SJSA1 (cell line): Measurements from ENCODE around the gene LY6G6D. TPM values are rescaled to one million over a fixed set of nuclear protein-coding genes. Genes with fewer than 3 reads are reported as not detected.

Experiments used
- DNase-seq, 2 experiments: peaks; one replicate each; pipeline ENCODE4 v3.0.0-alpha.2; 2015 to 2020; ENCODE audit warnings: low spot score in 2 of 2, low read depth in 1 of 2
- H3K27ac ChIP-seq: fragments of 250-450 bp; sonication (Bioruptor Pico); 2 replicates; pipeline ENCODE4 v1.5.1; 2020; ENCODE audit warnings: mild to moderate bottlenecking, moderate library complexity
- H3K27me3 ChIP-seq: fragments of 250-450 bp; sonication (Bioruptor Pico); replicated peaks from 2 replicates; pipeline ENCODE4 v1.5.1; 2020; ENCODE audit warnings: mild to moderate bottlenecking, moderate library complexity
- H3K36me3 ChIP-seq: fragments of 250-450 bp; sonication (Bioruptor Pico); 2 replicates; pipeline ENCODE4 v1.5.1; 2020; ENCODE audit warnings: mild to moderate bottlenecking
- H3K4me1 ChIP-seq: fragments of 250-450 bp; sonication (Bioruptor Pico); replicated peaks from 2 replicates; pipeline ENCODE4 v1.6.1; 2021; ENCODE audit warnings: mild to moderate bottlenecking
- H3K4me3 ChIP-seq: fragments of 250-450 bp; sonication (Bioruptor Pico); 2 replicates; pipeline ENCODE4 v1.5.1; 2020; ENCODE audit warnings: mild to moderate bottlenecking
- H3K9me3 ChIP-seq: fragments of 250-450 bp; sonication (Bioruptor Pico); replicated peaks from 2 replicates; pipeline ENCODE4 v1.5.1; 2020; ENCODE audit warnings: mild to moderate bottlenecking
- total RNA-seq: library from RNA; depleted of rRNA; stranded (reverse); fragments of >200 nt; shearing (Covaris generic); gene quantifications from 2 replicates; pipeline ENCODE4 v1.2.3, GENCODE V29; 2014

The LY6G6D gene
- total RNA-seq, 1 experiment from 2014 or later, result not detected

DNA sequence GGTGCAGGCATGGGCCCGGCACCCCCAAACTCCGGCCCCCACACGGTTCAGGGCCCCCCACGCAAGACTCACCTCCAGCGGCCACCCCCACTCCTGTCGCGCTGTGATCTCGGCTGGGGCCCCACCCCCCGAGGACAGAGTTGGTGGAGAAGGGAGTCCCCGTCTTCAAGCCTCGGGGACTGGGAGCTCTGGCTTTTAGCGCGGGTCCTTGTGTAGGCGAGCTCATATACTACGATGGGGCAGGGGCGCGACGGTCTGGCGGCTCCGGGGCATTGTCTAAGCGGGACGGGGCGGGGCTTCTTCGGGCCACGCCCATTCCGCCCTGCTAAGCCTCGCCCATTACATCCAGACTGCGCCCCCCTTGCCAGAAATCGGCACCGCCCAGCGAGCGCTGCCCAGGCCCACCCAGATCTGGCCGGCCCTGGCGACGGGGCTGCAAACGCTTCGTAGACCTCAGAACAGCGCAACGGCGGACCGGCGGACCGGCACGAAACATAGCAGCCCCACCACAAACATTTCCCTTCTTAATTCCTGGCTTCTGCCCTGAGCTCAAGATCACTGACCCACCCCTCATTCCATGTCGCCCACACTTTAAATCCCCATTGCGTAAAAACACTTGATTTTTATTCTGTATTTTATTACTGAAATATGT is 15.0 kb downstream of the LY6G6D start:
- Histone ChIP-seq H3K27me3 (no peaks in the 10 kb centered on the region), H3K9me3 (peaks cover 3% of the 10 kb centered on the region), H3K4me3 (peak overlapping the region; percentile 58), H3K36me3 (peaks cover 83% of the 10 kb centered on the region), H3K4me1 (peaks cover 31% of the 10 kb centered on the region), H3K27ac (peak overlapping the region; percentile 76)
- DNase-seq, result peak; percentile 94 to 95

GRCh38 chr6:31730631-31731086 is 15.5 kb downstream of the LY6G6D start:
- H3K27me3 ChIP-seq, result no peaks in the 10 kb centered on the region
- peaks cover 31% of the 10 kb centered on the region for H3K4me1 ChIP-seq
- 0 out of 2 replicates have a peak overlapping the region, but pooled peaks have one; percentile 5 for H3K27ac ChIP-seq
- peaks cover 88% of the 10 kb centered on the region for H3K36me3 ChIP-seq
- peaks cover 3% of the 10 kb centered on the region for H3K9me3 ChIP-seq
- peak in 1 of 2 experiments; percentile 22 for DNase-seq
- H3K4me3 ChIP-seq, result peak overlapping the region; percentile 58; the same call in 1 of the 2 replicates

- no peak overlapping the region for H3K27ac ChIP-seq
- H3K27me3 ChIP-seq, result no peaks in the 10 kb centered on the region
- H3K36me3 ChIP-seq, result peaks cover 83% of the 10 kb centered on the region
- DNase-seq, result no peak
- H3K4me1 ChIP-seq, result peaks cover 37% of the 10 kb centered on the region
- H3K4me3 ChIP-seq, result no peak overlapping the region
- peaks cover 3% of the 10 kb centered on the region for H3K9me3 ChIP-seq
These were observed 16.9 kb downstream of the LY6G6D start for GRCh38 chr6:31732029-31732428.

DNA sequence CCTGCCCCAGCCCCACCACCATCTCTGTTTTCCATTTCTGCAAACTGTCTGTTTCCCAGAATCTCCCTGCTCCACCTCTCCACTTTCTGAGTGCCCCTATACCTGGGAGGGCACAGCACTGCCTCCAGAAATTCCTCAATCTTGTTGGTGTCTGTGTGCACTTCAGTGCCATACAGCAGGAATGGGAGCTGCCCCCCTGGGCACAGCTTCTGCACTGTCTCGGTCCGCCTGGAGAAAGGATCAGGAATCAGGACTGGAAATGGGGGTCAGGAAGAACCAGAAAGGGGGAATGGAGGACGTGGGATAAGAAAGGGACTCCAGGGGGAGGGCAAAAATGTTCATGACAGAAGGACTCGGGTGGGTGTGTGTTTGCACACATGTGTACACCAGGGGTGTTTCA is 18.6 kb downstream of the LY6G6D start:
- H3K27me3 ChIP-seq, result no peaks in the 10 kb centered on the region
- H3K27ac ChIP-seq, result no peak overlapping the region; the same call in 1 of the 2 replicates
- DNase-seq, result no peak
- H3K36me3 ChIP-seq, result peaks cover 67% of the 10 kb centered on the region
- peak overlapping the region; percentile 53 for H3K4me3 ChIP-seq
- peaks cover 3% of the 10 kb centered on the region for H3K9me3 ChIP-seq
- H3K4me1 ChIP-seq, result peaks cover 52% of the 10 kb centered on the region

DNA sequence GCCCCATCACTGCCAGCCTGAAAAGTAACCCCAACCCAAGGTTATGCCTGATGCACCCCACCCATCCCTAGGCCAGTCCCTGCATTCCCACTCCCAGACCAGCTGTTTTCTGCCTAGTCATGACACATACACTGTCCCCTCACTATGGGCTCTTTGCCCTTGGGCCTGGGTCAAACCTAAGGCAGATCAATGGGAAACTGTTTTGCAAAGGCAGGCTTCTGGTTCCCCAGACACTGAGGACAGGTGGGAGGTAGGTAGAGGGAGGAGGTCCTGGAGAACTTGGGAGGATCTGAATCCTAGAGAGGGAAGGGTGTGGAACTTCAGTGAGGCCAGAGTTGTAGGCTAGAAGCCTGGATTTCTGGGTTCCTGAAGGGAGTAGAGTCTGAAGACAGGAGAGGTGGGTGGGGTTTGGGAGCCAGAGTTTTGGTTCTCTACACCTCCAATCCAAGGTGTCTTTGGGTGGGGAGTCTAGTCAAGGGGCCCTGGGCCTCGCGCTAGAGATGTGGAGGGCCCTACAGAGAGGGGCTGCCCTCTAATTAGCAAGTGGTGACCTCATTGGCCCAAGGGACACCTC is 19.2 kb downstream of the LY6G6D start:
- H3K9me3 ChIP-seq, result peaks cover 3% of the 10 kb centered on the region
- H3K4me3 ChIP-seq, result peak overlapping the region; percentile 53
- H3K4me1 ChIP-seq, result peaks cover 51% of the 10 kb centered on the region
- peak overlapping the region; percentile 78 for H3K27ac ChIP-seq
- peaks cover 64% of the 10 kb centered on the region for H3K36me3 ChIP-seq
- DNase-seq, result no peak
- no peaks in the 10 kb centered on the region for H3K27me3 ChIP-seq

- Histone ChIP-seq H3K4me3 (peak overlapping the region; percentile 53), H3K27ac (peak overlapping the region; percentile 78), H3K4me1 (peaks cover 51% of the 10 kb centered on the region), H3K27me3 (no peaks in the 10 kb centered on the region), H3K36me3 (peaks cover 62% of the 10 kb centered on the region), H3K9me3 (peaks cover 1% of the 10 kb centered on the region)
- DNase-seq, result peak; percentile 88 to 92
These were observed 19.8 kb downstream of the LY6G6D start for GRCh38 chr6:31734821-31735406.

DNA sequence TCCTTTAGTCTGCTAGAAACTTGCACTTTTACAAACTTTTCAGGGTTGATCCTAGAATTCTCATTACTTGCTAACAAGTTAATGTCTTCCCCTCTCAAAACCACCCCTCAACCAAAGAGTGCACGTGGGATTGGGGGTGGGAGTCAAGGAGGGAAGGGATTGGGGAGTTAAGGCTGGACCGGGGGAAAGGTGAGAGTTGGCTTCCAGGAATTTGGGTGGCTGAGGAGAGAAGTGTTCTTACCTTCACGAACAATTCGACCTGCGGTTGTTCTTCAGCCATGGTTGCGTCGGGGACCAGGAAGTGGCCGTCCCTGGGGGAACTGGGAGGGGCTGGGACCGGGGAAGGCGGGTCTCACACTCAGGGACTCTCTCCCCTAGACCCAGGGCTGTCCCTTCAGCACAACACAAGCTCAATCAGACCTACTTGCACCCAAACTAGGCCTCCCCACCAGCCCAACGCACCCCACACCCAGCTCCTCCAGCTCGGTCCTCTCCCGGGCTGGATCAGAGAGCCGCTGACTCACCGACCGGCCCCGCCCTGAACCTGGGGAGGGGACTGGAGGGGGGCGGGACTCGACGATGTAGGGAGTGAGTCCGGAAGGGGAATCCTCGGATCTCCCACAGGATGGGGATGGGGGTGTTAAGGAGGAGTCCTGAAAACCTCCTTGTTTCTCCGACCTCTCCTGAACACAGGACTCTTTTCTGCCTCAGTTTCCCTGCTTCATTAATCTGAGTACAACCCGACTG is 21.0 kb downstream of the LY6G6D start, which contains the start of gene CLIC1:
TSS of gene CLIC1 (minus strand) at position 510 of the 747 bp plus-strand sequence. CDS start at position 280, 230 bp downstream.
- Histone ChIP-seq H3K4me3 (peak within 1 kb of the TSS; percentile 53), H3K36me3 (peaks cover 52% of the 10 kb centered on the region), H3K27ac (peak within 1 kb of the TSS; percentile 94), H3K9me3 (no peaks in the 10 kb centered on the region), H3K27me3 (no peaks in the 10 kb centered on the region), H3K4me1 (peaks cover 48% of the 10 kb centered on the region)
- DNase-seq, result peak; percentile 93 to 95

DNA sequence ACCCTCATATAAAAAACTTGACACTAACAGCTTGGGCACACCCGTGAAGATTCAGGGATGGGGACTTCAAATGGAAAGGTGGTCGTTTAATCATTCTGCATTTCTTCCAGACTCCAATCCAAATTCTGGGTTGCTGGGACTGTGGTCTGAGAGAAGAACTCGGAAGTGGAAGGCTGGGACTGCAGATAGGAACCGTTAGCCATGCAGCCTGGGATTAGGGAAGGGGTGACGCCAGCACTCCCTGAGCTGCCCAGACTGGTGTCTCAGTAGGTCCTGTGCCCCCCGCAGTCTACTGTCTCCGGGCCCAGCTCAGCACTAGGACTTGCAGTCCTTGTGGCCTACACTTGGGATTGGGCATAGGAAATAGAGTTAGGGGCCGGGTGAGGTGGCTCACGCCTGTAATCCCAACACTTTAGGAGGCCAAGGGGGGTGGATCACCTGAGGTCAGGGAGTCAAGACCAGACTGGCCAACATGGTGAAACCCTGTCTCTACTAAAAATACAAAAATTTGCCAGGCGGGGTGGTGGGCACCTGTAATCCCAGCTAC is 21.7 kb downstream of the LY6G6D start:
- H3K27ac ChIP-seq, result peak overlapping the region; percentile 78
- H3K9me3 ChIP-seq, result no peaks in the 10 kb centered on the region
- DNase-seq, result no peak

GRCh38 chr6:31737315-31737990 is 22.3 kb downstream of the LY6G6D start:
- no peak for DNase-seq

More for the DNA sequence above, 21.7 kb downstream of the LY6G6D start:
- H3K4me1 ChIP-seq, result peaks cover 48% of the 10 kb centered on the region
- H3K4me3 ChIP-seq, result peak overlapping the region; percentile 53
- H3K36me3 ChIP-seq, result peaks cover 52% of the 10 kb centered on the region
- no peaks in the 10 kb centered on the region for H3K27me3 ChIP-seq

DNA sequence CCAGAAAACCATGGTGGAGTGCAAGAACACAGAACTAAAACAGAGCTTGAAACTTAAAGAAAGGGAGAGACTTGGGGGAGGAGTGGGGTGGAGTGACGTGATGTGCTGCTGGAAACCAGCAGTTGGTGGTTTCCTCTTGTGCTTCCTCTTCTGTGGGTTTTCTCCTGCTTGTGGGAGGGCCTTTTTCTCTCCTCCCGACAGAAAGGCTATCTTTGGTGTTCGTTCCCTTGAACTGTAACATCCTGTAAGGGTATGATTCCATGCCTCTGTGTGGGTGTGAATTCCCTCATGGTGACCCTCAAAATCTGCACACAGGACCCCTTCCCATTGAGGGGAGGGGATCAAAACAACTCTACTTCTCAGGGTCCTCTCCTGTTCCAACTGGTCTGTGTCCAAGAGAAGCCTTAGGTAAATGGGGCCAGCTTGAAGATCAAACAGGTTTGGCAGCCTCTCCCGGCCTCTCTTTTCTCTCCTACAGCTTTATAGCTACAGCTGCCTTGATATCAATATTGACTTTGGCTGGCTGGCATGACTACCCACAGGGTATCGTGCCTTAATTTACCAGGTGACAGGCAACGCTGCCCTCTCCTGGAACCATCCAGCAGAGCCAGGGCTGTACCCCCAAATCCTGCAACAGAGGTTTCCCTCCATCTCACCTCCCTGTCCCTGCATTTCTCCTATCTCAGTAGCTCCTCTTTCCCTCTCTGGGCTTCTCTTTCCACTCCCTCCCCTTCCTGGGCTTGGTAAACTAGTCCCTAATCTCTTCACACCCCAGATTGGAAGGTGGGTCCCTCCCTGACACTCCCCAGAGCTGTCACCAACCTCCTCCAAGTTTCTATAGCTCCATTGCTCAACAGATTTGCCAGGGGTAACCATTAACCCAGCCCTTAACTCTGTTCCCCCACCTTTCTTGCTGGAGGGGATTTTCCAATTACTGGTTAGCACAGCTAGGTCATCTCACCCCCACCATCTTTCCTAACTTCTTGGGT is 23.1 kb downstream of the LY6G6D start:
- no peaks in the 10 kb centered on the region for H3K9me3 ChIP-seq
- peaks cover 52% of the 10 kb centered on the region for H3K36me3 ChIP-seq
- peaks cover 48% of the 10 kb centered on the region for H3K4me1 ChIP-seq
- peak overlapping the region; percentile 94 for H3K27ac ChIP-seq
- H3K27me3 ChIP-seq, result no peaks in the 10 kb centered on the region
- peak; percentile 83 to 89 for DNase-seq
- no peak overlapping the region; the same call in 1 of the 2 replicates for H3K4me3 ChIP-seq

More at GRCh38 chr6:31737315-31737990, 22.3 kb downstream of the LY6G6D start:
- Histone ChIP-seq H3K4me1 (peaks cover 48% of the 10 kb centered on the region), H3K27me3 (no peaks in the 10 kb centered on the region), H3K4me3 (no peak overlapping the region), H3K9me3 (no peaks in the 10 kb centered on the region), H3K36me3 (peaks cover 52% of the 10 kb centered on the region), H3K27ac (peak overlapping the region; percentile 94)

- peak; percentile 98 to 99 for DNase-seq
- peaks cover 45% of the 10 kb centered on the region for H3K36me3 ChIP-seq
- no peaks in the 10 kb centered on the region for H3K27me3 ChIP-seq
- no peaks in the 10 kb centered on the region for H3K9me3 ChIP-seq
- peak within 1 kb of the TSS; percentile 57 for H3K4me3 ChIP-seq
- H3K4me1 ChIP-seq, result peaks cover 36% of the 10 kb centered on the region
- peak within 1 kb of the TSS; percentile 94 for H3K27ac ChIP-seq
These were observed 24.7 kb downstream of the LY6G6D start, which contains the start of gene MSH5 for GRCh38 chr6:31739639-31740396. Gene MSH5, plus strand, starts transcription at chr6:31740005. Its CDS starts 462 bp downstream, at chr6:31740467.
